HepG2 (cell line): ENCODE data around the gene NDOR1. TPM values are rescaled to one million over a fixed set of nuclear protein-coding genes. Genes with fewer than 3 reads are reported as not detected.

ENCODE experiments used
- DMAP1 ChIP-seq: IDR thresholded peaks from 2 replicates; pipeline ENCODE4 v1.6.1; 2016
- ELK4 ChIP-seq: sonication (generic); formaldehyde crosslinking; IDR thresholded peaks from 2 replicates; pipeline ENCODE4 v1.9.0; 2021; ENCODE audit warnings: missing genetic modification reagents, borderline replicate concordance
- FOSL1 ChIP-seq: sonication (generic); formaldehyde crosslinking; IDR thresholded peaks from 2 replicates; pipeline ENCODE4 v1.9.0; 2021; ENCODE audit warnings: missing genetic modification reagents, borderline replicate concordance
- GZF1 ChIP-seq: sonication (generic); formaldehyde crosslinking; IDR thresholded peaks from 2 replicates; pipeline ENCODE4 v1.5.1; 2020; ENCODE audit warnings: mild to moderate bottlenecking, missing genetic modification reagents
- HOXA3 ChIP-seq: sonication (generic); formaldehyde crosslinking; IDR thresholded peaks from 2 replicates; pipeline ENCODE4 v1.5.0; 2020; ENCODE audit warnings: missing genetic modification reagents
- MAX ChIP-seq: IDR thresholded peaks from 2 replicates; pipeline ENCODE4 v1.6.1; 2012; ENCODE audit warnings: inconsistent platforms
- NR0B2 ChIP-seq: sonication (generic); formaldehyde crosslinking; IDR thresholded peaks from 2 replicates; pipeline ENCODE4 v1.4.0; 2020; ENCODE audit warnings: mild to moderate bottlenecking, missing genetic modification reagents
- SALL2 ChIP-seq: sonication (generic); formaldehyde crosslinking; IDR thresholded peaks from 2 replicates; pipeline ENCODE4 v1.8.1; 2023; ENCODE audit warnings: mild to moderate bottlenecking, missing genetic modification reagents, inconsistent platforms
- SAP130 ChIP-seq: IDR thresholded peaks from 2 replicates; pipeline ENCODE4 v1.6.1; 2016; ENCODE audit warnings: low read depth
- SMAD9 ChIP-seq: sonication (generic); formaldehyde crosslinking; IDR thresholded peaks from 2 replicates; pipeline ENCODE4 v1.5.1; 2020; ENCODE audit warnings: mild to moderate bottlenecking, missing genetic modification reagents
- SMYD3 ChIP-seq: sonication (generic); formaldehyde crosslinking; IDR thresholded peaks from 2 replicates; pipeline ENCODE4 v1.8.1; 2023; ENCODE audit warnings: mild to moderate bottlenecking, missing genetic modification reagents
- SYNCRIP ChIP-seq: fragments of 200-400 bp; formaldehyde crosslinking; IDR thresholded peaks from 2 replicates; pipeline ENCODE4 v1.6.1; 2018; ENCODE audit warnings: mild to moderate bottlenecking, low read depth, low read length; ENCODE audit not compliant: insufficient read depth
- TEAD3 ChIP-seq: optimal IDR thresholded peaks from 2 replicates; pipeline ENCODE3; 2016; ENCODE audit warnings: borderline replicate concordance
- ZBTB25 ChIP-seq: IDR thresholded peaks from 2 replicates; pipeline ENCODE4 v1.6.1; 2018; ENCODE audit warnings: missing genetic modification reagents
- ZBTB49 ChIP-seq: sonication (generic); formaldehyde crosslinking; IDR thresholded peaks from 2 replicates; pipeline ENCODE4 v1.4.0; 2020; ENCODE audit warnings: missing genetic modification reagents, borderline replicate concordance
- ZC3H4 ChIP-seq: sonication (generic); formaldehyde crosslinking; IDR thresholded peaks from 2 replicates; pipeline ENCODE4 v1.4.0; 2020; ENCODE audit warnings: missing genetic modification reagents, borderline replicate concordance
- ZNF232 ChIP-seq: sonication (generic); formaldehyde crosslinking; IDR thresholded peaks from 2 replicates; pipeline ENCODE4 v1.4.0; 2020; ENCODE audit warnings: missing genetic modification reagents, borderline replicate concordance
- ZNF275 ChIP-seq: sonication (generic); formaldehyde crosslinking; IDR thresholded peaks from 2 replicates; pipeline ENCODE4 v1.8.0; 2022; ENCODE audit warnings: missing genetic modification reagents, mild to moderate bottlenecking, inconsistent platforms, borderline replicate concordance
- ZNF710 ChIP-seq: sonication (generic); formaldehyde crosslinking; IDR thresholded peaks from 2 replicates; pipeline ENCODE4 v1.5.0; 2020; ENCODE audit warnings: mild to moderate bottlenecking, missing genetic modification reagents, borderline replicate concordance
- polyA plus RNA-seq, 8 experiments: library from polyadenylated mRNA; depleted of rRNA in 3 of 8; stranded (reverse) in 7 of 8; unstranded in 1 of 8; fragments of >200 nt; fragmentation: Illumina TruSeq in 4 of 8; extraction: Trizol in 4 of 8; gene quantifications; 2 replicates each; pipeline versions ENCODE4 v1.2.1 to v1.2.3, GENCODE V29; 2011 to 2016; ENCODE audit warnings: low read depth in 4 of 8, missing spikeins in 1 of 8, mixed read lengths in 1 of 8; ENCODE audit not compliant: insufficient read depth in 1 of 8
- total RNA-seq, 5 experiments: library from RNA; depleted of rRNA; stranded (reverse); fragments of >200 nt; fragmentation: Illumina TruSeq; extraction: Trizol; gene quantifications; 2 replicates each; pipeline ENCODE4 v1.2.3, GENCODE V29; 2016; ENCODE audit warnings: low read depth in 1 of 5

NDOR1 gene
- total and polyA plus RNA-seq, 2 of the 13 experiments (the other 11 are each of a cell fraction or from before 2014, with no cell fraction given) = 3.6 to 8.7 TPM

- TF ChIP-seq ZNF232 (CRISPR knock-in tag) (no peak), SAP130 (peak; percentile 99), ZNF275 (CRISPR knock-in tag) (no peak), HOXA3 (CRISPR knock-in tag) (peak; percentile 82), TEAD3 (peak; percentile 43), MAX (peak; percentile 86), SMAD9 (no peak), ZBTB49 (CRISPR knock-in tag) (no peak), NR0B2 (CRISPR knock-in tag) (no peak; the same call in 1 of the 2 replicates), ZBTB25 (CRISPR knock-in tag) (peak; percentile 97), ELK4 (no peak), SYNCRIP (no peak), ZNF710 (no peak), SALL2 (CRISPR knock-in tag) (no peak), FOSL1 (CRISPR knock-in tag) (no peak), GZF1 (CRISPR knock-in tag) (peak; percentile 76; the same call in 1 of the 2 replicates), DMAP1 (CRISPR knock-in tag) (peak; percentile 87; the same call in 1 of the 2 replicates), SMYD3 (CRISPR knock-in tag) (0 out of 2 replicates have a peak, but pooled peaks have one; percentile 22), ZC3H4 (CRISPR knock-in tag) (no peak; the same call in 1 of the 2 replicates)
These were observed 4.9 kb upstream of the NDOR1 start, which contains the start of gene TPRN (continued) for GRCh38 chr9:137200311-137201204.
